OCI-LY7 (cell line): ENCODE data around the gene CACTIN. TPM values are rescaled to one million over a fixed set of nuclear protein-coding genes. Genes with fewer than 3 reads are reported as not detected.

Experiments used
- BruUV-seq: library from RNA; stranded (reverse); fragments of 400-500 nt; replicated peaks from 2 replicates; lab custom pipeline; 2021; lab: Mats Ljungman, UMichigan
- CTCF ChIA-PET: fragments of 300-600 bp; sonication (Branson Sonifier 250); formaldehyde crosslinking; loops from one replicate; lab custom pipeline; 2022; ENCODE audit warnings: antibody characterized with exemption; ENCODE audit not compliant: unreplicated experiment; lab: Charles Lee
- POLR2A ChIA-PET: fragments of 300-600 bp; sonication (Branson Sonifier 250); formaldehyde crosslinking; loops from one replicate; lab custom pipeline; 2022; ENCODE audit warnings: antibody characterized with exemption; lab: Charles Lee
- DNase-seq: peaks from one replicate; pipeline ENCODE4 v3.0.0-alpha.2; 2015; ENCODE audit warnings: low spot score
- H2AFZ ChIP-seq: fragments of 200-600 bp; sonication (generic), shearing (Covaris generic); 2 replicates; pipeline ENCODE4 v1.6.1; 2014; ENCODE audit warnings: mild to moderate bottlenecking, antibody characterized with exemption, low read length, moderate library complexity
- H3K27ac ChIP-seq: fragments of 200-600 bp; sonication (generic); 2 replicates; pipeline ENCODE4 v1.5.1; 2014; ENCODE audit warnings: mixed run types, low read depth, mild to moderate bottlenecking, moderate library complexity, low read length, inconsistent platforms; ENCODE audit not compliant: poor library complexity, severe bottlenecking
- H3K36me3 ChIP-seq: fragments of 200-600 bp; sonication (generic); 2 replicates; pipeline ENCODE4 v1.6.1; 2014; ENCODE audit warnings: mild to moderate bottlenecking, antibody characterized with exemption, low read length, moderate library complexity, mixed read lengths; ENCODE audit not compliant: insufficient read depth
- H3K4me1 ChIP-seq: fragments of 200-600 bp; sonication (generic); 2 replicates; pipeline ENCODE4 v1.5.1; 2014; ENCODE audit warnings: mild to moderate bottlenecking, low read length; ENCODE audit not compliant: insufficient read depth, poor library complexity, severe bottlenecking
- H3K4me2 ChIP-seq: fragments of 200-600 bp; sonication (generic); 2 replicates; pipeline ENCODE4 v1.6.1; 2014; ENCODE audit warnings: mild to moderate bottlenecking, low read length
- H3K4me3 ChIP-seq: fragments of 200-600 bp; sonication (generic); 2 replicates; pipeline ENCODE4 v1.5.1; 2014; ENCODE audit warnings: mild to moderate bottlenecking, low read depth, low read length; ENCODE audit not compliant: poor library complexity, severe bottlenecking
- H3K79me2 ChIP-seq: fragments of 200-600 bp; sonication (generic); 2 replicates; pipeline ENCODE4 v1.6.1; 2016; ENCODE audit warnings: low read depth, mild to moderate bottlenecking, low read length, moderate library complexity, mixed read lengths; ENCODE audit not compliant: insufficient read depth
- H3K9me2 ChIP-seq: fragments of 200-600 bp; sonication (generic); 2 replicates; pipeline ENCODE4 v1.6.1; 2016; ENCODE audit warnings: mild to moderate bottlenecking, low read length, mixed read lengths; ENCODE audit not compliant: insufficient read depth
- H3K9me3 ChIP-seq: fragments of 200-600 bp; sonication (generic); 2 replicates; pipeline ENCODE4 v1.6.1; 2014; ENCODE audit warnings: mild to moderate bottlenecking, mixed run types, low read length, mixed read lengths
- H4K20me1 ChIP-seq: fragments of 200-600 bp; sonication (generic); 2 replicates; pipeline ENCODE4 v1.6.1; 2014; ENCODE audit warnings: mild to moderate bottlenecking, antibody characterized with exemption, low read length, moderate library complexity, mixed read lengths; ENCODE audit not compliant: insufficient read depth
- CTCF ChIP-seq: fragments of 200-600 bp; sonication (generic); conservative IDR thresholded peaks from 2 replicates; pipeline ENCODE4 v1.5.1; 2014; ENCODE audit warnings: mild to moderate bottlenecking, antibody characterized with exemption, low read length, moderate library complexity, mixed read lengths
- EZH2phosphoT487 ChIP-seq: fragments of 200-600 bp; sonication (generic); IDR thresholded peaks from 2 replicates; pipeline ENCODE4 v1.6.1; 2018; ENCODE audit warnings: low read depth, borderline replicate concordance, mild to moderate bottlenecking, mixed run types, antibody characterized with exemption, low read length, moderate library complexity, mixed read lengths
- intact Hi-C: fragments of 100-400 bp; cut with micrococcal nuclease; formaldehyde crosslinking; loops from one replicate; pipeline ENCODE4 v1.10.0; 2022; ENCODE audit not compliant: unreplicated experiment
- total RNA-seq, 2 experiments: library from RNA; depleted of rRNA in 1 of 2; stranded (reverse); fragments of >200 nt in 1 of 2; shearing (Covaris generic) in 1 of 2; gene quantifications; 2 replicates each; pipeline ENCODE4 v1.2.3, GENCODE V29; 2014 to 2022

Gene CACTIN
- total RNA-seq, 2 experiments from 2014 or later, result 34.2 to 35.9 TPM

DNA sequence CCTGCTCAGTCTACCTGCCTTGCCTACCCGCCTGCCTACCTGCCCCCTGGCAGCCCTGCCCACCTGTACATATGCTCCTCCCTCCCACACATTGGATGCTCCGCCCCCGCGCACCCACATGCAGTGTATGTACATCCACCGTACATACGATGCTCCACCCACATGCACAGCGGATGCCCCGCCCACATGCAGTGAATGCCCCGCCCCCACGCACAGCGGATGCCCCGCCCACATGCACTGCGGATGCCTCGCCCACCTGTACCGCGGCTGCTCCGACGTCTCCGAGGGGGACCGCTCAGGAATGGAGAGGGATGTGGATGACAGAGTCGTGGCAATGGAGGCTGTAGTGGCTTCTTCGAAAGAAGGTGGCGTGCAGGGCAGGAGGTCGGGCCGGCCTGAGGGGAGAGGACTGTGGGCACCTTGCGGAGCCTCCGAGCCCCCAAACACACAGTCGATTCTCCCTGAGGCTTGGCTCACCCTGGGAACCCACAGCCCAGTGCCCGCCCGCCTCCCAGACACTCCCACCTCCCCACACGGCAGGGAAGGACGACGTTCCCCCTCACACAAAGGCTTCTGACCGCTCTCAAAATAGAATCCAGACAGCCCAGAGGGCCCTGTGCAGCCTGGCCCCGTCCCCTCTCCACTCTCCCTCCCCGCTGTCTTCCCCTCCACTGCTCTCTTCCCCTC is 16.5 kb upstream of the CACTIN start:
- TF ChIP-seq EZH2phosphoT487 (no peak), CTCF (no peak)
- BruUV-seq, result no TSS peak
- Histone ChIP-seq H3K36me3 (no peaks in the 10 kb centered on the region), H2AFZ (no peak overlapping the region), H3K4me2 (no peak overlapping the region), H3K9me2 (no peaks in the 10 kb centered on the region), H3K9me3 (no peaks in the 10 kb centered on the region), H3K4me3 (no peak overlapping the region), H3K79me2 (no peaks in the 10 kb centered on the region), H4K20me1 (no peaks in the 10 kb centered on the region), H3K4me1 (no peaks in the 10 kb centered on the region), H3K27ac (no peak overlapping the region)
- intact Hi-C loops, result no loop called here
- ChIA-PET CTCF (no interaction called here), POLR2A (no interaction called here)
- peak; percentile 39 for DNase-seq

- ChIA-PET POLR2A (no interaction called here), CTCF (no interaction called here)
- H3K36me3 ChIP-seq, result no peaks in the 10 kb centered on the region
- no peak overlapping the region for H3K4me3 ChIP-seq
- H3K4me1 ChIP-seq, result no peaks in the 10 kb centered on the region
- no peaks in the 10 kb centered on the region for H3K9me3 ChIP-seq
- H3K9me2 ChIP-seq, result no peaks in the 10 kb centered on the region
- BruUV-seq, result no TSS peak
- H4K20me1 ChIP-seq, result no peaks in the 10 kb centered on the region
- intact Hi-C loops, result no loop called here
- no peak for DNase-seq
- TF ChIP-seq EZH2phosphoT487 (no peak), CTCF (no peak)
- H3K27ac ChIP-seq, result no peak overlapping the region
- no peaks in the 10 kb centered on the region for H3K79me2 ChIP-seq
- no peak overlapping the region for H3K4me2 ChIP-seq
- H2AFZ ChIP-seq, result no peak overlapping the region
Observed at GRCh38 chr19:3642296-3642695, 15.7 kb upstream of the CACTIN start.

GRCh38 chr19:3641515-3642269 is 15.1 kb upstream of the CACTIN start:
- H3K4me3 ChIP-seq, result no peak overlapping the region
- intact Hi-C loops, result no loop called here
- no peak overlapping the region for H3K4me2 ChIP-seq
- H3K4me1 ChIP-seq, result no peaks in the 10 kb centered on the region
- CTCF ChIA-PET, result no interaction called here
- H3K79me2 ChIP-seq, result no peaks in the 10 kb centered on the region
- H2AFZ ChIP-seq, result no peak overlapping the region
- DNase-seq, result no peak
- TF ChIP-seq EZH2phosphoT487, result no peak
- no peaks in the 10 kb centered on the region for H3K36me3 ChIP-seq
- no peaks in the 10 kb centered on the region for H3K9me2 ChIP-seq
- no peaks in the 10 kb centered on the region for H4K20me1 ChIP-seq
- no TSS peak for BruUV-seq
- no peak overlapping the region for H3K27ac ChIP-seq
- POLR2A ChIA-PET, result no interaction called here
- no peaks in the 10 kb centered on the region for H3K9me3 ChIP-seq
